ENCODE data around the gene GP1BB. TPM values are rescaled to one million over a fixed set of nuclear protein-coding genes. Genes with fewer than 3 reads are reported as not detected.

The GP1BB gene
- total RNA-seq, 1 donor from 2014 or later: 4.6 TPM

GRCh38 chr22:19717691-19718455 lies 5.5 kb upstream of the GP1BB start:
- no peak overlapping the region for H3K27ac Mint-ChIP-seq (ENCODE audit: unreplicated experiment)
- peaks cover 13% of the 10 kb centered on the region for H3K36me3 Mint-ChIP-seq (ENCODE audit: low read depth)
- peak overlapping the region; percentile 83 for H3K4me3 Mint-ChIP-seq
- DNase-seq (ENCODE audit: low read depth, low spot score): peak; percentile 77
- H3K4me1 Mint-ChIP-seq: peaks cover 4% of the 10 kb centered on the region
- TF ChIP-seq CTCF (conservative IDR thresholded peaks at IDR 0.05): peak; percentile 97
- no peaks in the 10 kb centered on the region for H3K9me3 Mint-ChIP-seq
- peaks cover 48% of the 10 kb centered on the region for H3K27me3 Mint-ChIP-seq (ENCODE audit: low read depth)

GRCh38 chr22:19718456-19719049 lies 4.8 kb upstream of the GP1BB start:
- DNase-seq (ENCODE audit: low read depth, low spot score): no peak
- no peak for TF ChIP-seq CTCF (conservative IDR thresholded peaks at IDR 0.05)
- Mint-ChIP-seq H3K4me3 (no peak overlapping the region), H3K27ac (ENCODE audit: unreplicated experiment) (no peak overlapping the region), H3K36me3 (ENCODE audit: low read depth) (peaks cover 13% of the 10 kb centered on the region), H3K9me3 (no peaks in the 10 kb centered on the region), H3K27me3 (ENCODE audit: low read depth) (peaks cover 51% of the 10 kb centered on the region), H3K4me1 (peaks cover 8% of the 10 kb centered on the region)

DNA sequence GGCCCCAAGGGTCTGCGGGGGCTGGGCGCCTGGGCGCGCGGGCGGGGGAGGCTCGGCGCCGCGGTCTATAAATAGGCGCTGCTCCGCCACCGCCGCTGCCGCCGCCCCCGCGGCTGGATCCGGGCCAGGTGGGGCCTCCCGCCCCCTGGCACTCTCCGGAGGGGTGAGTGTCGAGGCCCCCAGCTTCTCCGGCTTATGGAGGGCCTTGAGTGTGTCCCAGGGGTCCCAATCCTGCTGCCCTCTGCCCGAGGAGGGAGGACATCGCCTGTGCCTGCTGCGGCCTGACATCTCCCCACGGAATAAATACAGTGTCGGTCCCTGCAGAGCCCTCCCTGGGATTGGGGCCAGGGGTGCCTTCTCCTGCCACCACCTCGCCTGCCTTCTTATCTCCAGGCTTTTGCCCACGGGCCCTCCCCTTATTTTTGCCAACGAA lies 4.3 kb upstream of the GP1BB start:
- Mint-ChIP-seq H3K27ac (ENCODE audit: unreplicated experiment) (no peak overlapping the region), H3K27me3 (ENCODE audit: low read depth) (peaks cover 48% of the 10 kb centered on the region), H3K4me3 (peak overlapping the region; percentile 82), H3K9me3 (no peaks in the 10 kb centered on the region), H3K36me3 (ENCODE audit: low read depth) (peaks cover 13% of the 10 kb centered on the region), H3K4me1 (peaks cover 8% of the 10 kb centered on the region)
- DNase-seq (ENCODE audit: low read depth, low spot score): no peak
- TF ChIP-seq CTCF (conservative IDR thresholded peaks at IDR 0.05): no peak

DNA sequence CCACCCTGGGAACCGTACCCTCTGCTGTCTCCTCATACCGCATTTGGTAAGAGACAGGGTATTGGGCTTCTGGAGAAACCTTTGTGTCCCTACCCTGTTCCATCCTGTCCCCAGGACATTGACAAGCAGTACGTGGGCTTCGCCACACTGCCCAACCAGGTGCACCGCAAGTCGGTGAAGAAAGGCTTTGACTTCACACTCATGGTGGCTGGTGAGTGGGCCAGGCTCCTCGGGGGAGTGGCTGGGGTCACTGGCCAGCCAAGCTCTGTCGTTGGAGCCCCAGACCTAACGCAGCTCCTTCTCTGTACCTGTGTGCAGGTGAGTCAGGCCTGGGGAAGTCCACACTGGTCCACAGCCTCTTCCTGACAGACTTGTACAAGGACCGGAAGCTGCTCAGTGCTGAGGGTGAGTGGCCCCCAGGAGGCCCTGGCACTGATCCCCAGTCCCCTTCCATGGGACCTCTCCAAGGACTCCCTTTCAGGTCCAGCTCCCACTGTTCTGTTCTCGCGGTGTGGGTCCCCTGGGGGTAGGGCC lies 3.8 kb upstream of the GP1BB start:
- Mint-ChIP-seq H3K9me3 (no peaks in the 10 kb centered on the region), H3K27ac (ENCODE audit: unreplicated experiment) (no peak overlapping the region)

More for the DNA sequence above, 3.8 kb upstream of the GP1BB start:
- TF ChIP-seq CTCF (conservative IDR thresholded peaks at IDR 0.05): no peak
- peaks cover 51% of the 10 kb centered on the region for H3K27me3 Mint-ChIP-seq (ENCODE audit: low read depth)
- peak overlapping the region; percentile 82 for H3K4me3 Mint-ChIP-seq
- DNase-seq (ENCODE audit: low read depth, low spot score): no peak
- H3K36me3 Mint-ChIP-seq (ENCODE audit: low read depth): peaks cover 13% of the 10 kb centered on the region
- peaks cover 8% of the 10 kb centered on the region for H3K4me1 Mint-ChIP-seq
